HG02943 (cell line): ENCODE data around the gene EML5.

Source experiments
- ATAC-seq: cut with Tn5 transposase; IDR thresholded peaks from one replicate; pipeline ENCODE4 v1.9.1; 2021; ENCODE audit warnings: mild to moderate bottlenecking, low read depth, moderate library complexity; ENCODE audit not compliant: unreplicated experiment

Gene EML5

GRCh38 chr14:88576222-88576621 lies 216.5 kb downstream of the EML5 start:
- no peak for ATAC-seq

GRCh38 chr14:88572117-88572516 lies 220.6 kb downstream of the EML5 start:
- ATAC-seq, result no peak

GRCh38 chr14:88568196-88568595 lies 224.6 kb downstream of the EML5 start:
- ATAC-seq, result no peak

GRCh38 chr14:88565427-88565826 lies 227.3 kb downstream of the EML5 start:
- no peak for ATAC-seq

GRCh38 chr14:88563845-88564244 lies 228.9 kb downstream of the EML5 start:
- no peak for ATAC-seq

- peak; percentile 98 for ATAC-seq
Measured at GRCh38 chr14:88562831-88563686, 229.7 kb downstream of the EML5 start, which contains the start of gene ZC3H14. ZC3H14 (plus strand) TSS chr14:88563037; CDS start chr14:88563134, 97 bp downstream.

- ATAC-seq, result no peak
Measured at GRCh38 chr14:88562532-88562830, 230.3 kb downstream of the EML5 start.
